H1 (cell line): ENCODE data around the gene SCAP. TPM values are rescaled to one million over a fixed set of nuclear protein-coding genes. Genes with fewer than 3 reads are reported as not detected.

ENCODE experiments used
- CTCF ChIA-PET: fragments of 300-600 bp; sonication (Branson Sonifier 250); formaldehyde crosslinking; loops from one replicate; lab custom pipeline; 2021; ENCODE audit not compliant: partially characterized antibody; lab: Charles Lee
- POLR2A ChIA-PET: fragments of 300-600 bp; sonication (Branson Sonifier 250); formaldehyde crosslinking; loops from one replicate; lab custom pipeline; 2021; ENCODE audit warnings: inconsistent platforms; ENCODE audit not compliant: partially characterized antibody; lab: Charles Lee
- DNase-seq, 2 experiments: peaks; one replicate each; pipeline versions ENCODE4 v3.0.0 to v3.0.0-alpha.2; 2010 to 2022; ENCODE audit warnings: low spot score in 2 of 2, low read depth in 1 of 2, mixed read lengths in 1 of 2
- FAIRE-seq: peaks from 2 replicates; lab custom pipeline; 2011; peaks lifted over from hg19 to GRCh38; lab: Jason Lieb, UNC
- H2AFZ ChIP-seq: 2 replicates; pipeline ENCODE4 v1.8.1; 2012; ENCODE audit warnings: low read length, inconsistent platforms
- H2AK5ac ChIP-seq: 2 replicates; pipeline ENCODE4 v1.6.1; 2013; ENCODE audit warnings: low read depth, low read length
- H2BK120ac ChIP-seq: replicated peaks from 2 replicates; pipeline ENCODE3; 2013; ENCODE audit warnings: low read depth, low read length, inconsistent platforms
- H2BK12ac ChIP-seq: 2 replicates; pipeline ENCODE4 v1.6.1; 2013; ENCODE audit warnings: low read depth, low read length
- H2BK15ac ChIP-seq: 2 replicates; pipeline ENCODE4 v1.6.1; 2013; ENCODE audit warnings: low read length
- H2BK20ac ChIP-seq: 2 replicates; pipeline ENCODE4 v1.6.1; 2013; ENCODE audit warnings: low read length
- H2BK5ac ChIP-seq: 2 replicates; pipeline ENCODE4 v1.6.1; 2013; ENCODE audit warnings: low read depth, low read length
- H3K14ac ChIP-seq: 2 replicates; pipeline ENCODE4 v1.6.1; 2013; ENCODE audit warnings: inconsistent platforms; ENCODE audit not compliant: insufficient read length
- H3K18ac ChIP-seq: 2 replicates; pipeline ENCODE4 v1.6.1; 2013; ENCODE audit warnings: low read length; ENCODE audit errors: extremely low read depth
- H3K23ac ChIP-seq: 2 replicates; pipeline ENCODE4 v1.6.1; 2013; ENCODE audit warnings: inconsistent platforms; ENCODE audit not compliant: insufficient read length
- H3K23me2 ChIP-seq: 2 replicates; pipeline ENCODE4 v1.6.1; 2013; ENCODE audit warnings: low read depth, low read length
- H3K27ac ChIP-seq: 2 replicates; pipeline ENCODE4 v1.6.1; 2011; ENCODE audit warnings: low read depth, low read length, inconsistent platforms
- H3K27me3 ChIP-seq, 4 experiments: replicated peaks in 1 of 4; 1 replicate in 1 of 4; 2 replicates in 3 of 4; pipeline versions ENCODE4 v1.6.1 to v1.8.1; 2011 to 2013; ENCODE audit warnings: low read length in 3 of 4, mild to moderate bottlenecking in 3 of 4, inconsistent platforms in 2 of 4, mixed read lengths in 2 of 4, moderate library complexity in 1 of 4; ENCODE audit not compliant: control insufficient read depth in 3 of 4, insufficient read depth in 3 of 4; ENCODE audit errors: extremely low read depth in 1 of 4
- H3K36me3 ChIP-seq, 4 experiments: 2 replicates each; pipeline versions ENCODE4 v1.6.1 to v1.8.1; 2011 to 2013; ENCODE audit warnings: mild to moderate bottlenecking in 4 of 4, low read length in 3 of 4, moderate library complexity in 2 of 4, control low read depth in 1 of 4, inconsistent platforms in 1 of 4; ENCODE audit not compliant: insufficient read depth in 4 of 4, control insufficient read depth in 2 of 4
- H3K4ac ChIP-seq: replicated peaks from 2 replicates; pipeline ENCODE3; 2013; ENCODE audit warnings: low read length, low read depth, mixed read lengths, inconsistent platforms; ENCODE audit not compliant: insufficient read length
- H3K4me1 ChIP-seq, 4 experiments: replicated peaks in 1 of 4; 1 replicate in 1 of 4; 2 replicates in 3 of 4; pipeline versions ENCODE4 v1.6.1 to v1.8.1; 2011 to 2013; ENCODE audit warnings: low read length in 3 of 4, inconsistent platforms in 2 of 4, mixed read lengths in 1 of 4; ENCODE audit not compliant: insufficient read depth in 4 of 4, control insufficient read depth in 3 of 4
- H3K4me2 ChIP-seq, 2 experiments: 2 replicates each; pipeline versions ENCODE4 v1.6.1 to v1.8.1; 2011 to 2013; ENCODE audit warnings: low read depth in 2 of 2, low read length in 2 of 2, control low read depth in 1 of 2, inconsistent platforms in 1 of 2, mild to moderate bottlenecking in 1 of 2; ENCODE audit not compliant: insufficient read depth in 1 of 2
- H3K4me3 ChIP-seq, 4 experiments: fragments of 200-600, 300-600 bp in 1 of 4; sonication (generic), shearing (Covaris generic), sonication (Bioruptor Twin) in 1 of 4; 2 replicates each; pipeline versions ENCODE4 v1.5.1 to v1.8.1; 2011 to 2016; ENCODE audit warnings: low read length in 4 of 4, low read depth in 3 of 4, control low read depth in 2 of 4, inconsistent platforms in 2 of 4, mild to moderate bottlenecking in 2 of 4, mixed read lengths in 1 of 4, moderate library complexity in 1 of 4; ENCODE audit not compliant: insufficient read depth in 2 of 4; ENCODE audit errors: extremely low read depth in 1 of 4
- H3K56ac ChIP-seq: replicated peaks from 2 replicates; pipeline ENCODE3; 2013; ENCODE audit warnings: low read depth, mild to moderate bottlenecking, mixed read lengths, low read length, inconsistent platforms; ENCODE audit not compliant: insufficient read length
- H3K79me1 ChIP-seq: 2 replicates; pipeline ENCODE4 v1.6.1; 2013; ENCODE audit warnings: low read depth, low read length, control low read depth
- H3K79me2 ChIP-seq, 2 experiments: 2 replicates each; pipeline versions ENCODE4 v1.6.1 to v1.8.1; 2012 to 2013; ENCODE audit warnings: low read length in 2 of 2, mild to moderate bottlenecking in 2 of 2, inconsistent platforms in 1 of 2; ENCODE audit not compliant: insufficient read depth in 2 of 2, control insufficient read depth in 1 of 2
- H3K9ac ChIP-seq, 4 experiments: replicated peaks in 1 of 4; 1 replicate in 1 of 4; 2 replicates in 3 of 4; pipeline versions ENCODE4 v1.6.1 to v1.8.1; 2011 to 2013; ENCODE audit warnings: low read depth in 3 of 4, low read length in 3 of 4, control low read depth in 2 of 4, mild to moderate bottlenecking in 2 of 4, moderate library complexity in 2 of 4, inconsistent platforms in 1 of 4; ENCODE audit errors: extremely low read depth in 1 of 4
- H3K9me3 ChIP-seq, 2 experiments: 2 replicates each; pipeline versions ENCODE4 v1.6.1 to v1.8.1; 2012 to 2013; ENCODE audit warnings: mild to moderate bottlenecking in 2 of 2, moderate library complexity in 2 of 2, control low read depth in 1 of 2, inconsistent platforms in 1 of 2, low read depth in 1 of 2, low read length in 1 of 2, mixed read lengths in 1 of 2; ENCODE audit not compliant: insufficient read depth in 2 of 2
- H4K20me1 ChIP-seq, 2 experiments: replicated peaks in 1 of 2; 2 replicates each; pipeline versions ENCODE3 to v1.8.1; 2011 to 2013; ENCODE audit warnings: inconsistent platforms in 2 of 2, low read length in 2 of 2, mild to moderate bottlenecking in 1 of 2; ENCODE audit not compliant: insufficient read depth in 2 of 2, control insufficient read depth in 1 of 2
- H4K5ac ChIP-seq: 2 replicates; pipeline ENCODE4 v1.6.1; 2013; ENCODE audit warnings: low read length, low read depth, mixed read lengths, inconsistent platforms; ENCODE audit not compliant: insufficient read length
- H4K8ac ChIP-seq: 2 replicates; pipeline ENCODE4 v1.8.0; 2013; ENCODE audit warnings: mild to moderate bottlenecking, moderate library complexity, low read length, inconsistent platforms; ENCODE audit not compliant: insufficient read depth; ENCODE audit errors: extremely low read depth
- H4K91ac ChIP-seq: replicated peaks from 2 replicates; pipeline ENCODE3; 2013; ENCODE audit warnings: low read length, mixed read lengths, inconsistent platforms; ENCODE audit not compliant: insufficient read length
- CEBPB ChIP-seq: IDR thresholded peaks from 2 replicates; pipeline ENCODE4 v1.6.1; 2012; ENCODE audit warnings: low read depth, low read length
- CREB1 ChIP-seq: IDR thresholded peaks from 2 replicates; pipeline ENCODE4 v1.6.1; 2012; ENCODE audit warnings: inconsistent platforms
- EP300 ChIP-seq, 2 experiments: IDR thresholded peaks; 1 replicate in 1 of 2; 2 replicates in 1 of 2; pipeline ENCODE4 v1.6.1; 2011 to 2012; ENCODE audit warnings: low read depth in 2 of 2, low read length in 2 of 2, mild to moderate bottlenecking in 2 of 2, borderline replicate concordance in 1 of 2, inconsistent platforms in 1 of 2, moderate library complexity in 1 of 2
- GABPA ChIP-seq: IDR thresholded peaks from 2 replicates; pipeline ENCODE4 v1.6.1; 2011; ENCODE audit warnings: mild to moderate bottlenecking, low read length, moderate library complexity, borderline replicate concordance; ENCODE audit not compliant: insufficient read depth
- HDAC2 ChIP-seq, 2 experiments: fragments of 300-600 bp in 1 of 2; sonication (generic) in 1 of 2; IDR thresholded peaks; 2 replicates each; pipeline ENCODE4 v1.6.1; 2011 to 2012; ENCODE audit warnings: low read depth in 2 of 2, low read length in 2 of 2, mild to moderate bottlenecking in 2 of 2, moderate library complexity in 2 of 2, borderline replicate concordance in 1 of 2, inconsistent platforms in 1 of 2
- RBBP5 ChIP-seq: IDR thresholded peaks from 2 replicates; pipeline ENCODE4 v1.7.1; 2012; ENCODE audit warnings: low read depth, mild to moderate bottlenecking, inconsistent platforms, low read length, moderate library complexity, borderline replicate concordance
- RNF2 ChIP-seq: fragments of 200-900, 300-1000 bp; sonication (generic); IDR thresholded peaks from 2 replicates; pipeline ENCODE4 v1.7.1; 2016; ENCODE audit warnings: borderline replicate concordance, low read depth, mild to moderate bottlenecking, antibody characterized with exemption, low read length; ENCODE audit not compliant: poor library complexity, severe bottlenecking; ENCODE audit errors: missing control alignments
- RXRA ChIP-seq: IDR thresholded peaks from 2 replicates; pipeline ENCODE4 v1.6.1; 2011; ENCODE audit warnings: low read depth, mild to moderate bottlenecking, low read length, moderate library complexity; ENCODE audit not compliant: insufficient read depth
- SIRT6 ChIP-seq: IDR thresholded peaks from one replicate; pipeline ENCODE4 v1.7.1; 2012; ENCODE audit warnings: low read length, inconsistent platforms
- SP1 ChIP-seq: IDR thresholded peaks from 2 replicates; pipeline ENCODE4 v1.6.1; 2011; ENCODE audit warnings: low read depth, low read length
- YY1 ChIP-seq: IDR thresholded peaks from 2 replicates; pipeline ENCODE4 v1.6.1; 2011; ENCODE audit warnings: low read depth, mild to moderate bottlenecking, low read length
- WGBS, 2 experiments: shearing (Covaris generic) in 1 of 2; methylation state at CpG; one replicate each; pipeline versions ENCODE4 v1.1.6 to v1.1.7; 2013 to 2015; ENCODE audit warnings: low lambda C conversion rate in 2 of 2, mixed read lengths in 2 of 2, inconsistent platforms in 1 of 2, low coverage in 1 of 2, missing lambda C conversion rate in 1 of 2; ENCODE audit not compliant: insufficient replicate concordance in 2 of 2, insufficient coverage in 1 of 2, insufficient read length in 1 of 2; ENCODE audit errors: extremely low coverage in 1 of 2, missing lambda C conversion rate in 1 of 2; 5-methylcytosine and 5-hydroxymethylcytosine counted together
- polyA plus RNA-seq, 7 experiments: library from polyadenylated mRNA; depleted of rRNA in 3 of 7; stranded (reverse) in 5 of 7; unstranded in 2 of 7; fragments of >200 nt in 5 of 7; fragments of 200-250 nt in 2 of 7; gene quantifications; 1 replicate in 5 of 7; 2 replicates in 1 of 7; 4 replicates in 1 of 7; pipeline versions ENCODE4 v1.2.1 to v1.2.3, GENCODE V29; 2011 to 2013; ENCODE audit warnings: missing spikeins in 2 of 7, mixed read lengths in 2 of 7
- total RNA-seq: library from RNA; stranded (reverse); fragmentation: NEBNext Ultra II Directional; extraction: Animal tissue kit (Norgen Biotek cat#: 25700); gene quantifications from 2 replicates; pipeline ENCODE4 v1.2.1, GENCODE V29; 2021

Gene SCAP
- total and polyA plus RNA-seq, 2 of the 8 experiments (the other 6 are each of a cell fraction or from before 2014, with no cell fraction given): 74.0 to 114 TPM

- POLR2A ChIA-PET: interaction anchor here (0.6 kb wide), 2 partner anchors 41 to 170 kb away, joined by 3 read pairs; no protein-coding TSS in a partner anchor
Observed at GRCh38 chr3:47425959-47426358, 49.8 kb downstream of the SCAP start.

More at GRCh38 chr3:47425959-47426358, 49.8 kb downstream of the SCAP start:
- H3K79me2 ChIP-seq: no peaks in the 10 kb centered on the region
- no peak overlapping the region for H3K14ac ChIP-seq
- no peak for FAIRE-seq
- H3K4ac ChIP-seq: no peak overlapping the region
- H2BK5ac ChIP-seq: no peak overlapping the region
- H2BK12ac ChIP-seq: no peak overlapping the region
- H4K8ac ChIP-seq: no peak overlapping the region
- H3K79me1 ChIP-seq: 0 out of 2 replicates have a peak, but pooled peaks cover 2% of the 10 kb centered on the region
- H3K4me1 ChIP-seq: no peaks in the 10 kb centered on the region
- no peak overlapping the region for H3K9ac ChIP-seq
- peaks cover 8 to 22% (median 13%) of the 10 kb centered on the region in 4 experiments; a peak in 7 of 8 replicates for H3K36me3 ChIP-seq
- no peak overlapping the region for H4K5ac ChIP-seq
- H4K20me1 ChIP-seq: peaks cover 4 to 8% of the 10 kb centered on the region in 2 experiments
- H3K27me3 ChIP-seq: no peaks in the 10 kb centered on the region
- H3K23ac ChIP-seq: no peak overlapping the region
- H4K91ac ChIP-seq: no peak overlapping the region
- CTCF ChIA-PET: interaction anchor here (2.3 kb wide), 1 partner anchor 14 kb away, joined by 7 read pairs; no protein-coding TSS in a partner anchor
- H3K23me2 ChIP-seq: no peaks in the 10 kb centered on the region
- TF ChIP-seq GABPA (no peak), RBBP5 (no peak), CREB1 (no peak), CEBPB (no peak), RXRA (no peak), SP1 (no peak), SIRT6 (no peak), HDAC2 (IDR thresholded peaks at IDR 0.05; ENCODE audit: borderline replicate concordance in 1 of 2, low read depth in 2 of 2, low read length in 2 of 2) (no peak), EP300 (IDR thresholded peaks at IDR 0.05; ENCODE audit: borderline replicate concordance in 1 of 2, low read depth in 2 of 2, low read length in 2 of 2) (no peak), YY1 (no peak), RNF2 (no peak)
- TF ChIP-seq, all 59 proteins: peak for 0
- Histone ChIP-seq H2BK20ac (no peak overlapping the region), H3K27ac (no peak overlapping the region), H2AFZ (no peak overlapping the region), H3K9me3 (no peaks in the 10 kb centered on the region), H3K4me3 (no peak overlapping the region), H3K4me2 (no peak overlapping the region), H3K18ac (no peak overlapping the region), H2AK5ac (no peak overlapping the region), H3K56ac (no peak overlapping the region), H2BK15ac (no peak overlapping the region), H2BK120ac (no peak overlapping the region)
- 89% methylated on average over 9 of the region's 9 CpGs; no CpG with 5 or more reads in 1 of the 2 experiments for whole genome bisulfite sequencing, 2 experiments
- DNase-seq: no peak
